ENCODE data around the gene PRPF38B. TPM values are rescaled to one million over a fixed set of nuclear protein-coding genes. Genes with fewer than 3 reads are reported as not detected.

Gene PRPF38B
- total RNA-seq (2021; fragmentation: NEBNext Ultra II Directional; extraction: Animal tissue kit (Norgen Biotek cat#: 25700)) = 10 to 100 TPM; 19.9 to 24.1 (median 23.7) TPM
- long read RNA-seq, transcript PRPF38B-203 (6 exons, 3,693 nt) = major isoform, 34 of 52 reads
- long read RNA-seq, partial matches to known transcripts = 4 of 52 reads
- long read RNA-seq, other reads (novel, unspliced or antisense) = 13 of 52 reads

GRCh38 chr1:108691942-108692723 is at the start of gene PRPF38B:
Gene PRPF38B, plus strand, starts transcription at chr1:108692310. Its CDS starts 282 bp downstream, at chr1:108692592.
- Mint-ChIP-seq H3K4me3 (peak within 1 kb of the TSS; percentile 99), H3K9me3 (no peaks in the 10 kb centered on the region), H3K27ac (peak within 1 kb of the TSS; percentile 91), H3K27me3 (ENCODE audit: insufficient read depth) (no peaks in the 10 kb centered on the region; the same call in 1 of the 2 replicates), H3K4me1 (ENCODE audit: low read depth) (peaks cover 34% of the 10 kb centered on the region), H3K36me3 (ENCODE audit: low read depth) (peaks cover 35% of the 10 kb centered on the region)
- no peak for TF ChIP-seq CTCF (IDR thresholded peaks at IDR 0.05)
- DNase-seq = peak; percentile 89

GRCh38 chr1:108643492-108644335 is 48.4 kb upstream of the PRPF38B start:
- Mint-ChIP-seq H3K27me3 (ENCODE audit: insufficient read depth) (peaks cover 1% of the 10 kb centered on the region; the same call in 1 of the 2 replicates), H3K9me3 (no peaks in the 10 kb centered on the region), H3K4me1 (ENCODE audit: low read depth) (peaks cover 9% of the 10 kb centered on the region), H3K27ac (no peak overlapping the region), H3K36me3 (ENCODE audit: low read depth) (no peaks in the 10 kb centered on the region), H3K4me3 (no peak overlapping the region)
- DNase-seq = peak; percentile 59
- peak; percentile 87 for TF ChIP-seq CTCF (IDR thresholded peaks at IDR 0.05)

GRCh38 chr1:108644984-108645383 is 47.1 kb upstream of the PRPF38B start:
- Mint-ChIP-seq H3K9me3 (no peaks in the 10 kb centered on the region), H3K27ac (no peak overlapping the region), H3K4me1 (ENCODE audit: low read depth) (peaks cover 9% of the 10 kb centered on the region), H3K4me3 (no peak overlapping the region), H3K36me3 (ENCODE audit: low read depth) (no peaks in the 10 kb centered on the region), H3K27me3 (ENCODE audit: insufficient read depth) (peaks cover 6% of the 10 kb centered on the region)
- TF ChIP-seq CTCF (IDR thresholded peaks at IDR 0.05) = no peak
- DNase-seq = no peak

- Mint-ChIP-seq H3K4me1 (ENCODE audit: low read depth) (peaks cover 9% of the 10 kb centered on the region), H3K27me3 (ENCODE audit: insufficient read depth) (peaks cover 6% of the 10 kb centered on the region), H3K9me3 (no peaks in the 10 kb centered on the region), H3K27ac (no peak overlapping the region), H3K4me3 (no peak overlapping the region), H3K36me3 (ENCODE audit: low read depth) (no peaks in the 10 kb centered on the region)
- TF ChIP-seq CTCF (IDR thresholded peaks at IDR 0.05) = no peak
- no peak for DNase-seq
Observed at GRCh38 chr1:108645564-108646184, 46.4 kb upstream of the PRPF38B start.

GRCh38 chr1:108646265-108646647 is 45.9 kb upstream of the PRPF38B start:
- Mint-ChIP-seq H3K27me3 (ENCODE audit: insufficient read depth) (peaks cover 6% of the 10 kb centered on the region), H3K4me3 (no peak overlapping the region), H3K4me1 (ENCODE audit: low read depth) (peaks cover 9% of the 10 kb centered on the region), H3K9me3 (no peaks in the 10 kb centered on the region), H3K36me3 (ENCODE audit: low read depth) (no peaks in the 10 kb centered on the region), H3K27ac (no peak overlapping the region)
- DNase-seq = no peak
- no peak for TF ChIP-seq CTCF (IDR thresholded peaks at IDR 0.05)

Measured in HFFc6 (cell line).